Aorta (tissue), 5 donors: ENCODE results near the gene SERAC1. TPM values are rescaled to one million over a fixed set of nuclear protein-coding genes. Genes with fewer than 3 reads are reported as not detected.
A peak's percentile ranks its signal among the peaks of the same experiment; 100 is the strongest.

ENCODE experiments used
- ATAC-seq: fragments of 200-7000 bp; cut with Tn5 transposase; one replicate; pipeline ENCODE4 v1.9.1; 2022; ENCODE audit warnings: moderate library complexity; ENCODE audit not compliant: low FRiP score
- DNase-seq, 2 donors: peaks; one replicate each; pipeline ENCODE4 v3.0.0-alpha.2; 2020
- H3K27ac ChIP-seq, 2 donors: one replicate each; pipeline ENCODE4 v1.5.1; 2013; ENCODE audit warnings: low read length in 2 of 2, mild to moderate bottlenecking in 2 of 2, moderate library complexity in 2 of 2, control low read depth in 1 of 2, inconsistent platforms in 1 of 2, low read depth in 1 of 2
- H3K27me3 ChIP-seq, 2 donors: one replicate each; pipeline ENCODE4 v1.6.1; 2013; ENCODE audit warnings: control low read depth in 1 of 2, low read length in 1 of 2, mild to moderate bottlenecking in 1 of 2, moderate library complexity in 1 of 2; ENCODE audit not compliant: insufficient read depth in 2 of 2, control insufficient read depth in 1 of 2
- H3K36me3 ChIP-seq, 2 donors: one replicate each; pipeline ENCODE4 v1.6.1; 2013; ENCODE audit warnings: control low read depth in 1 of 2, low read length in 1 of 2, mild to moderate bottlenecking in 1 of 2; ENCODE audit not compliant: insufficient read depth in 2 of 2, control insufficient read depth in 1 of 2
- H3K4me1 ChIP-seq, 2 donors: one replicate each; pipeline ENCODE4 v1.6.1; 2013; ENCODE audit warnings: low read length in 2 of 2, control low read depth in 1 of 2, mild to moderate bottlenecking in 1 of 2, moderate library complexity in 1 of 2; ENCODE audit not compliant: insufficient read depth in 2 of 2, control insufficient read depth in 1 of 2
- H3K4me3 ChIP-seq, 2 donors: one replicate each; pipeline ENCODE4 v1.5.1; 2013; ENCODE audit warnings: low read length in 2 of 2, control low read depth in 1 of 2, mild to moderate bottlenecking in 1 of 2
- H3K9me3 ChIP-seq: one replicate; pipeline ENCODE4 v1.6.1; 2013; ENCODE audit warnings: mild to moderate bottlenecking, low read length; ENCODE audit not compliant: control insufficient read depth
- WGBS, 2 donors: extraction: QIAGEN DNeasy Blood & Tissue Kit; methylation state at CpG; one replicate each; pipeline ENCODE4 v1.1.7; 2013; 5-methylcytosine and 5-hydroxymethylcytosine counted together
- intact Hi-C, 2 donors: fragments of 100-400 bp; cut with DNase I; formaldehyde crosslinking; loops; one replicate each; pipeline versions ENCODE4 v1.14.2 to v1.15.0; 2022
- polyA plus RNA-seq, 2 donors: library from polyadenylated mRNA; stranded (reverse); fragments of 200-250 nt; gene quantifications; one replicate each; pipeline ENCODE4 v1.2.3, GENCODE V29; 2013
- total RNA-seq, 2 donors: library from RNA; stranded (reverse); fragmentation: NEBNext Ultra II Directional; extraction: Animal tissue kit (Norgen Biotek cat#: 25700); gene quantifications; one replicate each; pipeline ENCODE4 v1.2.1, GENCODE V29; 2021
- donor health status: healthy with polysubstance abuse.
- donor health status: Bipolar disorder and iron deficiency.
- donor health status: DM: no; HTN: no; CAD: no.
- donor health status: DM: no; HTN: no; CAD: no.
- donor health status: DM: yes; HTN: yes; CAD: no.

The SERAC1 gene
- total and polyA plus RNA-seq, 4 donors = 5.6 to 13.1 (median 8.7) TPM

GRCh38 chr6:158066136-158066781, 101.8 kb downstream of the SERAC1 start:
- DNase-seq (peak in 1 of 2 donors; percentile 61), ATAC-seq (no peak)
- intact Hi-C loops = loop anchor here (5.0 to 10.0 kb wide), 2 partner anchors 64 to 301 kb away; no protein-coding TSS in a partner anchor
- Histone ChIP-seq H3K27me3 (no peaks in the 10 kb centered on the region), H3K9me3 (no peaks in the 10 kb centered on the region), H3K36me3 (peaks cover 4 to 8% of the 10 kb centered on the region in 2 donors), H3K4me3 (no peak overlapping the region), H3K27ac (no peak overlapping the region), H3K4me1 (no peaks in the 10 kb centered on the region)
- 90 to 91% methylated on average over 23 of the region's 23 CpGs for WGBS, 2 donors

- H3K27me3 ChIP-seq = no peaks in the 10 kb centered on the region
- no peaks in the 10 kb centered on the region for H3K9me3 ChIP-seq
- no peak overlapping the region for H3K4me3 ChIP-seq
- no peak overlapping the region for H3K27ac ChIP-seq
- no peaks in the 10 kb centered on the region for H3K4me1 ChIP-seq
- H3K36me3 ChIP-seq = peaks cover 4 to 8% of the 10 kb centered on the region in 2 donors
- 89 to 92% methylated on average over 24 of the region's 24 CpGs for WGBS, 2 donors
- peak in 1 of 2 donors; percentile 57 for DNase-seq
- ATAC-seq = no peak
- intact Hi-C loops = loop anchor here (5.0 to 10.0 kb wide), 2 partner anchors 62 to 300 kb away; no protein-coding TSS in a partner anchor
Measured at GRCh38 chr6:158064725-158065251, 103.3 kb downstream of the SERAC1 start.

- Histone ChIP-seq H3K36me3 (peaks cover 4 to 8% of the 10 kb centered on the region in 2 donors), H3K27ac (no peak overlapping the region), H3K9me3 (no peaks in the 10 kb centered on the region), H3K4me1 (no peaks in the 10 kb centered on the region), H3K4me3 (no peak overlapping the region), H3K27me3 (no peaks in the 10 kb centered on the region)
- intact Hi-C loops = loop anchor here (10.0 kb wide), 1 partner anchor 299 kb away; no protein-coding TSS in a partner anchor
- DNase-seq (peak in 1 of 2 donors; percentile 54), ATAC-seq (no peak)
- WGBS, 2 donors = 95 to 97% methylated on average over 11 of the region's 11 CpGs
Measured at GRCh38 chr6:158063736-158064135, 104.3 kb downstream of the SERAC1 start.

- ATAC-seq = no peak
- no peaks in the 10 kb centered on the region for H3K27me3 ChIP-seq
- intact Hi-C loops = loop anchor here (2.0 to 10.0 kb wide), 2 partner anchors 19 to 297 kb away; no protein-coding TSS in a partner anchor
Measured at GRCh38 chr6:158061709-158062461, 106.2 kb downstream of the SERAC1 start.

GRCh38 chr6:158061361-158061708, 106.7 kb downstream of the SERAC1 start:
- ATAC-seq (no peak), DNase-seq (peak in 1 of 2 donors; percentile 74)
- H3K27me3 ChIP-seq = no peaks in the 10 kb centered on the region
- intact Hi-C loops = loop anchor here (2.0 to 10.0 kb wide), 2 partner anchors 19 to 297 kb away; no protein-coding TSS in a partner anchor
- peaks cover 2 to 6% of the 10 kb centered on the region in 2 donors for H3K36me3 ChIP-seq
- no peaks in the 10 kb centered on the region for H3K9me3 ChIP-seq
- no peak overlapping the region for H3K4me3 ChIP-seq
- WGBS, 2 donors = 71 to 78% methylated on average over 5 of the region's 5 CpGs
- no peaks in the 10 kb centered on the region for H3K4me1 ChIP-seq
- H3K27ac ChIP-seq = peak overlapping the region in 1 of 2 donors; percentile 76

More at GRCh38 chr6:158061709-158062461, 106.2 kb downstream of the SERAC1 start:
- peak in 1 of 2 donors; percentile 68 for DNase-seq
- Histone ChIP-seq H3K36me3 (peaks cover 4 to 8% of the 10 kb centered on the region in 2 donors), H3K4me1 (no peaks in the 10 kb centered on the region), H3K27ac (peak overlapping the region in 1 of 2 donors; percentile 76), H3K9me3 (no peaks in the 10 kb centered on the region), H3K4me3 (no peak overlapping the region)
- WGBS, 2 donors = 95 to 96% methylated on average over 29 of the region's 29 CpGs

- DNase-seq = peak; percentile 97 to 98
- Histone ChIP-seq H3K27me3 (no peaks in the 10 kb centered on the region), H3K36me3 (peaks cover 0 to 5% of the 10 kb centered on the region in 2 donors), H3K9me3 (no peaks in the 10 kb centered on the region), H3K27ac (peak overlapping the region; percentile 73 to 99), H3K4me3 (no peak overlapping the region), H3K4me1 (no peaks in the 10 kb centered on the region)
- 2 to 9% methylated on average over 11 of the region's 11 CpGs for WGBS, 2 donors
- intact Hi-C loops = loop anchor here (2.0 to 10.0 kb wide), 2 partner anchors 18 to 296 kb away; no protein-coding TSS in a partner anchor
- ATAC-seq = peak; percentile 89
Measured at GRCh38 chr6:158060455-158061360, 107.4 kb downstream of the SERAC1 start.
